Activated B cell treated with CpG ODN at 0.5 μM for 24 hours (primary cell): ENCODE data around the gene RANBP17. TPM values are rescaled to one million over a fixed set of nuclear protein-coding genes. Genes with fewer than 3 reads are reported as not detected.

Experiments
- ATAC-seq: fragments of 200-7000 bp; cut with Tn5 transposase; one replicate; pipeline ENCODE4 v1.10.0; 2021; ENCODE audit warnings: low read depth, mild to moderate bottlenecking, moderate library complexity
- CTCF ChIA-PET: fragments of 350-600 bp; sonication (Branson Sonifier 250); formaldehyde crosslinking; loops from one replicate; lab custom pipeline; 2021; ENCODE audit warnings: antibody characterized with exemption; lab: Charles Lee
- POLR2A ChIA-PET: fragments of 350-600 bp; sonication (Branson Sonifier 250); formaldehyde crosslinking; loops from one replicate; lab custom pipeline; 2021; ENCODE audit warnings: antibody characterized with exemption; lab: Charles Lee
- DNase-seq: peaks from one replicate; pipeline ENCODE4 v3.0.0; 2022
- H3K27ac Mint-ChIP-seq: one replicate; pipeline ENCODE4 v1.8.0; 2020; ENCODE audit warnings: mixed read lengths
- H3K27me3 Mint-ChIP-seq: one replicate; pipeline ENCODE4 v1.8.0; 2021; ENCODE audit warnings: mixed read lengths
- H3K36me3 Mint-ChIP-seq: one replicate; pipeline ENCODE4 v1.8.0; 2021; ENCODE audit warnings: low read depth, mixed read lengths
- H3K4me1 Mint-ChIP-seq: one replicate; pipeline ENCODE4 v1.8.0; 2021; ENCODE audit warnings: mixed read lengths
- H3K4me3 Mint-ChIP-seq: one replicate; pipeline ENCODE4 v1.8.0; 2020; ENCODE audit warnings: mild to moderate bottlenecking, mixed read lengths
- H3K9me3 Mint-ChIP-seq: one replicate; pipeline ENCODE4 v1.8.0; 2020; ENCODE audit warnings: mixed read lengths
- CTCF ChIP-seq: fragments of 200-600 bp; IDR thresholded peaks from one replicate; pipeline ENCODE4 v1.8.0; 2022; ENCODE audit warnings: antibody characterized with exemption, mild to moderate bottlenecking
- intact Hi-C: fragments of 100-400 bp; cut with micrococcal nuclease; formaldehyde crosslinking; loops from one replicate; pipeline ENCODE4 v1.15.1; 2024
- total RNA-seq: library from RNA; stranded (reverse); gene quantifications from 2 replicates; pipeline ENCODE4 v1.2.3, GENCODE V29; 2022

Gene RANBP17
- total RNA-seq, 1 donor from 2014 or later: not detected

GRCh38 chr5:171250738-171251137 is 388.9 kb downstream of the RANBP17 start:
- ChIA-PET POLR2A (no interaction called here), CTCF (no interaction called here)
- Mint-ChIP-seq H3K27me3 (peaks cover 6% of the 10 kb centered on the region), H3K4me1 (no peaks in the 10 kb centered on the region), H3K4me3 (no peak overlapping the region), H3K9me3 (peaks cover 22% of the 10 kb centered on the region), H3K36me3 (no peaks in the 10 kb centered on the region), H3K27ac (no peak overlapping the region)
- DNase-seq (no peak), ATAC-seq (no peak)
- no peak for TF ChIP-seq CTCF
- intact Hi-C loops: no loop called here

GRCh38 chr5:171251519-171251918 is 389.7 kb downstream of the RANBP17 start:
- H3K4me3 Mint-ChIP-seq: no peak overlapping the region
- TF ChIP-seq CTCF: no peak
- peaks cover 6% of the 10 kb centered on the region for H3K27me3 Mint-ChIP-seq
- DNase-seq: no peak
- POLR2A ChIA-PET: no interaction called here
- no peak for ATAC-seq
- intact Hi-C loops: no loop called here
- H3K27ac Mint-ChIP-seq: no peak overlapping the region
- no peaks in the 10 kb centered on the region for H3K36me3 Mint-ChIP-seq
- peaks cover 22% of the 10 kb centered on the region for H3K9me3 Mint-ChIP-seq
- H3K4me1 Mint-ChIP-seq: no peaks in the 10 kb centered on the region
- CTCF ChIA-PET: no interaction called here

- ATAC-seq (no peak), DNase-seq (no peak)
- Mint-ChIP-seq H3K36me3 (no peaks in the 10 kb centered on the region), H3K27ac (no peak overlapping the region), H3K9me3 (peaks cover 22% of the 10 kb centered on the region), H3K4me3 (no peak overlapping the region), H3K27me3 (peaks cover 6% of the 10 kb centered on the region), H3K4me1 (no peaks in the 10 kb centered on the region)
- ChIA-PET CTCF (no interaction called here), POLR2A (no interaction called here)
- intact Hi-C loops: no loop called here
- TF ChIP-seq CTCF: no peak
Measured at GRCh38 chr5:171252674-171253073, 390.9 kb downstream of the RANBP17 start.

- Mint-ChIP-seq H3K36me3 (no peaks in the 10 kb centered on the region), H3K27me3 (no peaks in the 10 kb centered on the region), H3K9me3 (no peaks in the 10 kb centered on the region), H3K4me1 (no peaks in the 10 kb centered on the region), H3K4me3 (no peak overlapping the region), H3K27ac (no peak overlapping the region)
- intact Hi-C loops: no loop called here
- ChIA-PET CTCF (no interaction called here), POLR2A (no interaction called here)
- DNase-seq: no peak
- no peak for TF ChIP-seq CTCF
- ATAC-seq: no peak
Measured at GRCh38 chr5:171258737-171259415, 397.1 kb downstream of the RANBP17 start.

- ATAC-seq: no peak
- Mint-ChIP-seq H3K36me3 (no peaks in the 10 kb centered on the region), H3K9me3 (no peaks in the 10 kb centered on the region), H3K27me3 (no peaks in the 10 kb centered on the region), H3K4me1 (no peaks in the 10 kb centered on the region), H3K4me3 (no peak overlapping the region), H3K27ac (no peak overlapping the region)
- no peak for DNase-seq
- intact Hi-C loops: no loop called here
- ChIA-PET CTCF (no interaction called here), POLR2A (no interaction called here)
- no peak for TF ChIP-seq CTCF
Measured at GRCh38 chr5:171261361-171261760, 399.5 kb downstream of the RANBP17 start.
